SK-N-SH (cell line): ENCODE measurements around the gene MBNL1. TPM values are rescaled to one million over a fixed set of nuclear protein-coding genes. Genes with fewer than 3 reads are reported as not detected.

Experiments
- CTCF ChIA-PET: fragments of 300-600, 350-600 bp; formaldehyde crosslinking; extraction: SDS; loops from one replicate; lab custom pipeline; 2021; lab: Yijun Ruan, JAX
- POLR2A ChIA-PET: fragments of 350-600 bp; sonication (Branson Sonifier 250); formaldehyde crosslinking; extraction: SDS; loops from one replicate; lab custom pipeline; 2020; ENCODE audit warnings: antibody characterized with exemption, inconsistent platforms; lab: Yijun Ruan, JAX
- DNase-seq: peaks from one replicate; pipeline ENCODE4 v3.0.0; 2012
- H2AFZ ChIP-seq: fragments of 200-600 bp; sonication (generic); 2 replicates; pipeline ENCODE4 v1.8.1; 2016; ENCODE audit warnings: antibody characterized with exemption, mild to moderate bottlenecking, low read depth
- H3F3A ChIP-seq: fragments of 200-600 bp; sonication (generic); replicated peaks from 2 replicates; pipeline ENCODE3; 2016; ENCODE audit warnings: antibody characterized with exemption, mild to moderate bottlenecking; ENCODE audit not compliant: insufficient read depth
- H3K27ac ChIP-seq, 2 experiments: fragments of 200-500 bp in 1 of 2; fragments of 200-600 bp in 1 of 2; sonication (Bioruptor generic) in 1 of 2; sonication (generic), shearing (Covaris generic) in 1 of 2; 2 replicates each; pipeline versions ENCODE4 v1.5.1 to v1.6.1; 2014 to 2016; ENCODE audit warnings: low read depth in 2 of 2, inconsistent platforms in 1 of 2, low read length in 1 of 2, mild to moderate bottlenecking in 1 of 2, mixed read lengths in 1 of 2
- H3K27me3 ChIP-seq: fragments of 200-600 bp; sonication (generic), shearing (Covaris generic); 2 replicates; pipeline ENCODE4 v1.6.1; 2016; ENCODE audit warnings: mixed run types; ENCODE audit not compliant: insufficient read depth
- H3K36me3 ChIP-seq, 2 experiments: fragments of 200-500 bp in 1 of 2; fragments of 200-600 bp in 1 of 2; sonication (Bioruptor generic) in 1 of 2; sonication (generic) in 1 of 2; replicated peaks in 1 of 2; 2 replicates each; pipeline versions ENCODE3 to v1.5.1; 2014 to 2016; ENCODE audit warnings: low read length in 1 of 2, mild to moderate bottlenecking in 1 of 2; ENCODE audit not compliant: insufficient read depth in 2 of 2, control insufficient read depth in 1 of 2
- H3K4me1 ChIP-seq, 2 experiments: fragments of 200-500 bp in 1 of 2; fragments of 200-600 bp in 1 of 2; sonication (Bioruptor generic) in 1 of 2; sonication (generic), shearing (Covaris generic) in 1 of 2; 2 replicates each; pipeline versions ENCODE4 v1.5.1 to v1.6.1; 2014 to 2016; ENCODE audit warnings: low read depth in 1 of 2, low read length in 1 of 2, mixed run types in 1 of 2; ENCODE audit not compliant: insufficient read depth in 2 of 2, control insufficient read depth in 1 of 2
- H3K4me2 ChIP-seq: fragments of 200-600 bp; sonication (generic), shearing (Covaris generic); 2 replicates; pipeline ENCODE4 v1.6.1; 2017; ENCODE audit warnings: mixed run types
- H3K4me3 ChIP-seq, 2 experiments: fragments of 200-500 bp in 1 of 2; fragments of 200-600 bp in 1 of 2; sonication (Bioruptor generic) in 1 of 2; sonication (generic), shearing (Covaris generic) in 1 of 2; 2 replicates each; pipeline versions ENCODE4 v1.5.1 to v1.8.1; 2014 to 2016; ENCODE audit warnings: low read depth in 2 of 2, inconsistent platforms in 1 of 2, low read length in 1 of 2, mild to moderate bottlenecking in 1 of 2, mixed read lengths in 1 of 2, moderate library complexity in 1 of 2
- H3K79me2 ChIP-seq: fragments of 200-600 bp; sonication (generic); 2 replicates; pipeline ENCODE4 v1.8.1; 2017; ENCODE audit warnings: mild to moderate bottlenecking; ENCODE audit not compliant: insufficient read depth
- H3K9ac ChIP-seq: fragments of 200-600 bp; sonication (generic); 2 replicates; pipeline ENCODE4 v1.6.1; 2017; ENCODE audit warnings: mixed run types
- H3K9me2 ChIP-seq: fragments of 200-600 bp; sonication (generic); 2 replicates; pipeline ENCODE4 v1.6.1; 2017; ENCODE audit warnings: mixed run types
- H3K9me3 ChIP-seq: fragments of 200-600 bp; sonication (generic); 2 replicates; pipeline ENCODE4 v1.6.1; 2017; ENCODE audit warnings: mixed run types, mild to moderate bottlenecking, moderate library complexity
- H4K20me1 ChIP-seq: fragments of 200-600 bp; sonication (generic); 2 replicates; pipeline ENCODE4 v1.6.1; 2017; ENCODE audit warnings: mild to moderate bottlenecking, mixed run types; ENCODE audit not compliant: insufficient read depth
- CHD2 ChIP-seq: fragments of 150-350 bp; IDR thresholded peaks from 2 replicates; pipeline ENCODE4 v1.6.1; 2018; ENCODE audit warnings: low read length; ENCODE audit not compliant: partially characterized antibody
- ELF1 ChIP-seq: IDR thresholded peaks from 2 replicates; pipeline ENCODE4 v1.4.0; 2012
- EP300 ChIP-seq, 2 experiments: IDR thresholded peaks; 2 replicates each; pipeline versions ENCODE4 v1.4.0 to v1.6.1; 2012; ENCODE audit warnings: borderline replicate concordance in 1 of 2, low read depth in 1 of 2, low read length in 1 of 2
- EZH2phosphoT487 ChIP-seq: fragments of 200-600 bp; sonication (generic); IDR thresholded peaks from 2 replicates; pipeline ENCODE4 v1.6.1; 2017; ENCODE audit warnings: low read depth, mixed run types, mild to moderate bottlenecking, antibody characterized with exemption, moderate library complexity, borderline replicate concordance
- FOSL2 ChIP-seq: IDR thresholded peaks from 2 replicates; pipeline ENCODE4 v1.4.0; 2012; ENCODE audit warnings: low read depth, mild to moderate bottlenecking, moderate library complexity, borderline replicate concordance
- GABPA ChIP-seq: IDR thresholded peaks from 2 replicates; pipeline ENCODE4 v1.4.0; 2012; ENCODE audit warnings: low read depth, mild to moderate bottlenecking
- GATA2 ChIP-seq: sonication (generic); formaldehyde crosslinking; IDR thresholded peaks from 2 replicates; pipeline ENCODE4 v1.5.0; 2020; ENCODE audit warnings: mild to moderate bottlenecking, missing genetic modification reagents
- JUND ChIP-seq: IDR thresholded peaks from 2 replicates; pipeline ENCODE4 v1.4.0; 2012
- MEF2A ChIP-seq: IDR thresholded peaks from 2 replicates; pipeline ENCODE4 v1.4.0; 2012; ENCODE audit warnings: low read depth, borderline replicate concordance
- MXI1 ChIP-seq: IDR thresholded peaks from 2 replicates; pipeline ENCODE4 v1.6.1; 2012; ENCODE audit warnings: mild to moderate bottlenecking, low read depth, low read length, improper control_type of control experiment
- NRF1 ChIP-seq: IDR thresholded peaks from 2 replicates; pipeline ENCODE4 v1.6.1; 2012; ENCODE audit warnings: low read depth, mild to moderate bottlenecking, low read length
- POLR2AphosphoS5 ChIP-seq: IDR thresholded peaks from 2 replicates; pipeline ENCODE4 v1.6.1; 2012; ENCODE audit warnings: low read depth, low read length
- RAD21 ChIP-seq: IDR thresholded peaks from 2 replicates; pipeline ENCODE4 v1.6.1; 2012; ENCODE audit warnings: mild to moderate bottlenecking, low read length
- RCOR1 ChIP-seq: fragments of 150-350 bp; IDR thresholded peaks from 2 replicates; pipeline ENCODE4 v1.6.1; 2017; ENCODE audit warnings: antibody characterized with exemption, low read length
- SIN3A ChIP-seq: IDR thresholded peaks from 2 replicates; pipeline ENCODE4 v1.6.1; 2012; ENCODE audit warnings: low read depth, mild to moderate bottlenecking, low read length, moderate library complexity, borderline replicate concordance
- SMC3 ChIP-seq: IDR thresholded peaks from 2 replicates; pipeline ENCODE4 v1.6.1; 2012; ENCODE audit warnings: low read depth, low read length, improper control_type of control experiment
- TCF12 ChIP-seq: IDR thresholded peaks from 2 replicates; pipeline ENCODE4 v1.4.0; 2012
- WGBS: methylation state at CpG from one replicate; pipeline ENCODE4 v1.1.6; 2017; ENCODE audit warnings: low lambda C conversion rate; 5-methylcytosine and 5-hydroxymethylcytosine counted together
- polyA plus RNA-seq, 3 experiments: library from polyadenylated mRNA; depleted of rRNA; stranded (reverse); fragments of >200 nt; gene quantifications; 2 replicates each; pipeline ENCODE4 v1.2.3, GENCODE V29; 2012
- TF ChIP-seq, protein P1 (sequence below): fragments of 200-600 bp; sonication (generic); IDR thresholded peaks from 2 replicates; pipeline ENCODE4 v1.6.1; 2017; ENCODE audit warnings: antibody characterized with exemption, mild to moderate bottlenecking, moderate library complexity
- TF ChIP-seq, protein P2 (sequence below): IDR thresholded peaks from 2 replicates; pipeline ENCODE4; 2012

Gene MBNL1
- polyA plus RNA-seq, 1 of the 3 experiments (the other 2 are of a cell fraction): 44.3 TPM

DNA sequence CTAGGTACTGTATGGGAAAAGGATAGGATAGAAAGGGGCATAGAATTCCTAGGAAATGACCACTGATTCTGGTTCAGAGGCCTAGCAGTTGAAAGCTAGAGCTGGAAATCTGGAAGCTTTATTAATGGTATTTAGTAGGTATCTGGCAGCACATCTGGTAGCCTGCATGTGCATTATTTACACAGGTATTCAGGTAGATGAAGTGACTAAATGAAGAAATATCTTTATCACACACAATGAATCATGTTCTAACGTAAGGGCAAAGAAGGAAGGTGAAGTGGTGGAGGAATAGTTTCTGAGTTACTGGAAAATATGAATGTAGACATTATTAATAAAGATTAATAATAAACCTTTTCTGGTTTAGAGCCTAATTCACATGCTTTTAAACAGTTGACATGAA, 119.9 kb downstream of the MBNL1 start:
- CTCF ChIA-PET: no interaction called here
- no peaks in the 10 kb centered on the region for H3K27me3 ChIP-seq
- no peak overlapping the region for H2AFZ ChIP-seq
- DNase-seq: no peak
- TF ChIP-seq ELF1 (no peak), EP300 (IDR thresholded peaks at IDR 0.05; ENCODE audit: borderline replicate concordance in 1 of 2, low read depth in 1 of 2, low read length in 1 of 2) (no peak), MXI1 (no peak), RAD21 (no peak), NRF1 (no peak), EZH2phosphoT487 (no peak), CHD2 (no peak), RCOR1 (no peak), SMC3 (no peak), SIN3A (no peak), POLR2AphosphoS5 (no peak)
- TF ChIP-seq, protein P1, sequence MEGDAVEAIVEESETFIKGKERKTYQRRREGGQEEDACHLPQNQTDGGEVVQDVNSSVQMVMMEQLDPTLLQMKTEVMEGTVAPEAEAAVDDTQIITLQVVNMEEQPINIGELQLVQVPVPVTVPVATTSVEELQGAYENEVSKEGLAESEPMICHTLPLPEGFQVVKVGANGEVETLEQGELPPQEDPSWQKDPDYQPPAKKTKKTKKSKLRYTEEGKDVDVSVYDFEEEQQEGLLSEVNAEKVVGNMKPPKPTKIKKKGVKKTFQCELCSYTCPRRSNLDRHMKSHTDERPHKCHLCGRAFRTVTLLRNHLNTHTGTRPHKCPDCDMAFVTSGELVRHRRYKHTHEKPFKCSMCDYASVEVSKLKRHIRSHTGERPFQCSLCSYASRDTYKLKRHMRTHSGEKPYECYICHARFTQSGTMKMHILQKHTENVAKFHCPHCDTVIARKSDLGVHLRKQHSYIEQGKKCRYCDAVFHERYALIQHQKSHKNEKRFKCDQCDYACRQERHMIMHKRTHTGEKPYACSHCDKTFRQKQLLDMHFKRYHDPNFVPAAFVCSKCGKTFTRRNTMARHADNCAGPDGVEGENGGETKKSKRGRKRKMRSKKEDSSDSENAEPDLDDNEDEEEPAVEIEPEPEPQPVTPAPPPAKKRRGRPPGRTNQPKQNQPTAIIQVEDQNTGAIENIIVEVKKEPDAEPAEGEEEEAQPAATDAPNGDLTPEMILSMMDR: no peak
- TF ChIP-seq, protein P2, sequence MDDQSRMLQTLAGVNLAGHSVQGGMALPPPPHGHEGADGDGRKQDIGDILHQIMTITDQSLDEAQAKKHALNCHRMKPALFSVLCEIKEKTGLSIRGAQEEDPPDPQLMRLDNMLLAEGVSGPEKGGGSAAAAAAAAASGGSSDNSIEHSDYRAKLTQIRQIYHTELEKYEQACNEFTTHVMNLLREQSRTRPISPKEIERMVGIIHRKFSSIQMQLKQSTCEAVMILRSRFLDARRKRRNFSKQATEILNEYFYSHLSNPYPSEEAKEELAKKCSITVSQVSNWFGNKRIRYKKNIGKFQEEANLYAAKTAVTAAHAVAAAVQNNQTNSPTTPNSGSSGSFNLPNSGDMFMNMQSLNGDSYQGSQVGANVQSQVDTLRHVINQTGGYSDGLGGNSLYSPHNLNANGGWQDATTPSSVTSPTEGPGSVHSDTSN: no peak
- H3K4me2 ChIP-seq: no peak overlapping the region
- WGBS: 79% methylated on average over 1 of the region's 1 CpG
- H3K4me1 ChIP-seq: peaks cover 5 to 46% of the 10 kb centered on the region in 2 experiments; a peak in 3 of 4 replicates
- H3F3A ChIP-seq: peaks cover 25% of the 10 kb centered on the region
- no peaks in the 10 kb centered on the region for H3K9me2 ChIP-seq
- no peak overlapping the region for H3K4me3 ChIP-seq
- peaks cover 80% of the 10 kb centered on the region for H4K20me1 ChIP-seq
- no peak overlapping the region for H3K27ac ChIP-seq
- H3K9ac ChIP-seq: no peak overlapping the region
- H3K79me2 ChIP-seq: peaks cover 100% of the 10 kb centered on the region
- peaks cover 2 to 12% of the 10 kb centered on the region in 2 experiments for H3K36me3 ChIP-seq
- no peaks in the 10 kb centered on the region for H3K9me3 ChIP-seq
- POLR2A ChIA-PET: no interaction called here

DNA sequence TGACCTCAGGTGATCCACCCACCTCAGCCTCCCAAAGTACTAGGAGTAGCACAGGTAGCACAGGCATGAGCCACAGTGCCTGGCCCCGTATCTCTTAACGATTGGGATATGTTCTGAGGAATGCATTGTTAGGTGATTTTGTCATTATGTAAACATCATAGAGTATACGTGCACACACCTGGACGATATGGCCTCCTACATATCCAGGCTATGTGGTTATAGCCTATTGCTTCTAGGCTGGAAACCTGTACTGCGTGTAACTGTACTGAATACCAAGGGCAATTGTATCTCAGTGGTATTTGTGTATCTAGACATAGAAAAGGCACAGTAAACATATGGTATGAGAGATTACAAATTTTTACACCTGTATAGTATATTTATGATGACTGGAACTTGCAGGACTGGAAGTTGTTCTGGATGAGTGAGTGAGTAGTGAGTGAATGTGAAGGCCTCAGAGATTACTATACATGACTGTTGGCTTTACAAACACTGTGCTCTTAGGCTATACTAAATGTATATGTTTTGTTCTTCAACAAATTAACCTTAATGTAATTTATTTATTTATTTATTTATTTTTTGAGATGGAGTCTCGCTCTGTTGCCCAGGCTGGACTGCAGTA, 120.7 kb downstream of the MBNL1 start:
- Histone ChIP-seq H4K20me1 (peaks cover 82% of the 10 kb centered on the region), H3K4me2 (no peak overlapping the region), H3K9me2 (no peaks in the 10 kb centered on the region), H3F3A (peaks cover 25% of the 10 kb centered on the region), H3K79me2 (peaks cover 100% of the 10 kb centered on the region), H3K4me1 (peaks cover 5 to 41% of the 10 kb centered on the region in 2 experiments; a peak in 3 of 4 replicates), H3K27me3 (no peaks in the 10 kb centered on the region), H2AFZ (no peak overlapping the region), H3K4me3 (no peak overlapping the region), H3K36me3 (peaks cover 2 to 20% of the 10 kb centered on the region in 2 experiments), H3K9ac (no peak overlapping the region), H3K27ac (no peak overlapping the region), H3K9me3 (no peaks in the 10 kb centered on the region)
- CTCF ChIA-PET: no interaction called here
- no peak for DNase-seq
- POLR2A ChIA-PET: no interaction called here
- 95% methylated on average over 6 of the region's 6 CpGs for WGBS
- TF ChIP-seq POLR2AphosphoS5 (no peak), JUND (no peak), GABPA (no peak), SIN3A (no peak), MEF2A (no peak), EP300 (IDR thresholded peaks at IDR 0.05; ENCODE audit: borderline replicate concordance in 1 of 2, low read depth in 1 of 2, low read length in 1 of 2) (no peak), TCF12 (no peak), ELF1 (no peak), RAD21 (no peak), GATA2 (CRISPR knock-in tag) (no peak), FOSL2 (no peak), SMC3 (no peak), CHD2 (no peak), MXI1 (no peak)
- TF ChIP-seq, protein P1: no peak
- TF ChIP-seq, protein P2: no peak
